ENCODE data around the gene PGLYRP3.

Gene PGLYRP3

DNA sequence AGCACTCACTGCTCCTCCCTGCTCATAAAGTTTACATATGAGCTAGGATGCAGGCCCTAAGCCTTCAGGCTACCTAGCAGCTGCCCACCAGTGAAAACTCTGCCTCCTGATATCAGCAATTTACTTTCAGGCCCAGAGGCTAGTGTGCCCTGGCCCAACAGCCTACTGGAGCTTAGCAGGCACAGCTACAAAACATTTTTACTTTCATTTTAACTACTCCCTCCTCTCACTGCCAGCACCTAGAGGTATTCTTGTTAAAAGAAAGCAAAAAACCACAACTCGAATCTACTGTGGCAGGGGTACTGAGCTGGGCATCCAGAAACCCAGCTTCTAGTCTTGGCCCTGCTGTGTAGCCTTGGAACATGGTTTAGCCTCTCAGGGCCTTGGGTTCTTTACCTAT lies 59.1 kb downstream of the PGLYRP3 start:
- no peak for DNase-seq

GRCh38 chr1:153253076-153253475 lies 59.7 kb downstream of the PGLYRP3 start:
- no peak for DNase-seq

GRCh38 chr1:153251988-153252387 lies 60.8 kb downstream of the PGLYRP3 start:
- DNase-seq: no peak

- DNase-seq: no peak
Observed at GRCh38 chr1:153251562-153251961, 61.2 kb downstream of the PGLYRP3 start.

DNA sequence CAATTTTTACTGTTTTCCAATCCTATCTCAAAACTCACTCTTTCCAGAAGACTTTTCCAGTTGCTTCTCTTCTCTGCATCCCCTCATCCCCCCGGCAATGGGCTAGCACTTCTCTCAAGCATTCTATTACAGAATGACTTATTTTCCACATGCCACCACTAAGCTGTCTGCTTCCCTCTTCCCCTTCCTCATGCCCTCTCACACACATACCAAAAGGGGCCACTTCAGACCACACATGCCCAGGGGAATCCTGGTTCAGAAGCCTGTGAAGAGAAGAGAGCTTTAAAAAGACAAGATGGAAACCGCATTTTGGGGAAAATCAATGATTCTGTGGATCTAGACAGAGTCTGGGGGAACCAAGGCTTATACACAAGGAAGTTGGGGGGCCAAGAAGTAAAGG lies 61.7 kb downstream of the PGLYRP3 start:
- DNase-seq: no peak

DNA sequence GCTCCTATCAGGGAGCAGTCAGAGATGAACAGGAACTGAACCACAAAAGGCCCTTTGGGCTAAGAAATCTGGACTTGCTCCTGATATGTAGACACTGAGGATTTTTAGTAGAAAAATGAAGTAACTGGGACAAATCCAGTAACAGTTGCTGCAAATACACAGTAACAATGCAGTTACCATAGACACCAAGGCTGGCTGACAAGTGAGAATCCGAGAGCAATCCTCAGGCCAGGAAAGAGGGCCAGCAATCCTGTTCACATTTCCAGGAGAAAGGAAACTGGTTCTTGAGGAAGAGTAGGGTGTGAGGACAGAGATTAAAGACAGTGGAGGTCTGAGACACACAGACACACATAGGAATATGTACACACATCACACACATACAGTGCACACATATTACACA lies 62.6 kb downstream of the PGLYRP3 start:
- DNase-seq: no peak

- no peak for DNase-seq
Observed at GRCh38 chr1:153248176-153248879, 64.4 kb downstream of the PGLYRP3 start.
